Activated naive CD8-positive, alpha-beta T cell treated with anti-CD3 and anti-CD28 coated beads, Interleukin-2, amount 10 ng/mL, durations not matched to agents 7 days and 5 days (primary cell): ENCODE results near the gene WNK1. TPM values are rescaled to one million over a fixed set of nuclear protein-coding genes. Genes with fewer than 3 reads are reported as not detected.
"Not testable (repeated sequence)": the region's sequence is repeated elsewhere in the genome, so short reads cannot be mapped to it uniquely, and the experiment has no call there.

Source experiments
- ATAC-seq: fragments of 150-1000 bp; cut with Tn5 transposase; one replicate; pipeline ENCODE4 v1.10.0; 2021; ENCODE audit warnings: low read depth, moderate library complexity
- POLR2A ChIA-PET: fragments of 350-600 bp; sonication (Branson Sonifier 250); formaldehyde crosslinking; loops from one replicate; lab custom pipeline; 2021; ENCODE audit warnings: antibody characterized with exemption; lab: Charles Lee
- DNase-seq: peaks from one replicate; pipeline ENCODE4 v3.0.0; 2021
- H3K27ac Mint-ChIP-seq: one replicate; pipeline ENCODE4 v1.8.0; 2022; ENCODE audit warnings: mild to moderate bottlenecking, mixed read lengths
- H3K27me3 Mint-ChIP-seq: one replicate; pipeline ENCODE4 v1.8.0; 2022; ENCODE audit warnings: mild to moderate bottlenecking, moderate library complexity, mixed read lengths
- H3K36me3 Mint-ChIP-seq: one replicate; pipeline ENCODE4 v1.8.0; 2021; ENCODE audit warnings: mild to moderate bottlenecking, mixed read lengths
- H3K4me1 Mint-ChIP-seq: one replicate; pipeline ENCODE4 v1.8.0; 2021; ENCODE audit warnings: mixed read lengths
- H3K4me3 Mint-ChIP-seq: one replicate; pipeline ENCODE4 v1.8.0; 2022; ENCODE audit warnings: mild to moderate bottlenecking, moderate library complexity, mixed read lengths
- H3K9me3 Mint-ChIP-seq: one replicate; pipeline ENCODE4 v1.8.0; 2021; ENCODE audit warnings: mixed read lengths
- total RNA-seq, 2 experiments: library from RNA; stranded (reverse); gene quantifications; one replicate each; pipeline ENCODE4 v1.2.3, GENCODE V29; 2021

WNK1 gene
- total RNA-seq, 2 experiments from 2014 or later, result 201 to 204 TPM

GRCh38 chr12:793037-793436 lies 40.7 kb downstream of the WNK1 start:
- POLR2A ChIA-PET, result no interaction called here
- Mint-ChIP-seq H3K36me3 (peaks cover 28% of the 10 kb centered on the region), H3K9me3 (no peaks in the 10 kb centered on the region)

GRCh38 chr12:793711-794110 lies 41.3 kb downstream of the WNK1 start:
- no peak overlapping the region for H3K4me3 Mint-ChIP-seq
- H3K27ac Mint-ChIP-seq, result no peak overlapping the region
- peaks cover 29% of the 10 kb centered on the region for H3K36me3 Mint-ChIP-seq
- DNase-seq (no peak), ATAC-seq (no peak)
- peaks cover 58% of the 10 kb centered on the region for H3K4me1 Mint-ChIP-seq
- POLR2A ChIA-PET, result no interaction called here
- no peaks in the 10 kb centered on the region for H3K9me3 Mint-ChIP-seq
- no peaks in the 10 kb centered on the region for H3K27me3 Mint-ChIP-seq

More at GRCh38 chr12:793037-793436, 40.7 kb downstream of the WNK1 start:
- H3K27me3 Mint-ChIP-seq, result no peaks in the 10 kb centered on the region
- H3K4me3 Mint-ChIP-seq, result no peak overlapping the region
- H3K27ac Mint-ChIP-seq, result no peak overlapping the region
- ATAC-seq, result no peak
- peaks cover 60% of the 10 kb centered on the region for H3K4me1 Mint-ChIP-seq
- DNase-seq, result no peak

GRCh38 chr12:795305-795704 lies 42.9 kb downstream of the WNK1 start:
- H3K27ac Mint-ChIP-seq, result peak overlapping the region; percentile 27
- peaks cover 30% of the 10 kb centered on the region for H3K36me3 Mint-ChIP-seq
- peak; percentile 67 for ATAC-seq
- no peaks in the 10 kb centered on the region for H3K9me3 Mint-ChIP-seq
- DNase-seq, result no peak
- H3K4me3 Mint-ChIP-seq, result peak overlapping the region; percentile 40
- no peaks in the 10 kb centered on the region for H3K27me3 Mint-ChIP-seq
- POLR2A ChIA-PET, result no interaction called here
- H3K4me1 Mint-ChIP-seq, result peaks cover 45% of the 10 kb centered on the region

GRCh38 chr12:800401-800800 lies 48.0 kb downstream of the WNK1 start:
- H3K27me3 Mint-ChIP-seq, result no peaks in the 10 kb centered on the region
- peaks cover 43% of the 10 kb centered on the region for H3K4me1 Mint-ChIP-seq
- H3K27ac Mint-ChIP-seq, result no peak overlapping the region
- no peak for DNase-seq
- H3K36me3 Mint-ChIP-seq, result peaks cover 20% of the 10 kb centered on the region
- no peak for ATAC-seq
- no peak overlapping the region for H3K4me3 Mint-ChIP-seq
- H3K9me3 Mint-ChIP-seq, result no peaks in the 10 kb centered on the region
- POLR2A ChIA-PET, result no interaction called here

GRCh38 chr12:802242-803120 lies 50.1 kb downstream of the WNK1 start:
- Mint-ChIP-seq H3K4me3 (no peak overlapping the region), H3K27ac (no peak overlapping the region), H3K4me1 (peaks cover 45% of the 10 kb centered on the region), H3K27me3 (no peaks in the 10 kb centered on the region), H3K36me3 (peaks cover 16% of the 10 kb centered on the region), H3K9me3 (no peaks in the 10 kb centered on the region)
- ATAC-seq (no peak), DNase-seq (no peak)
- POLR2A ChIA-PET, result no interaction called here

GRCh38 chr12:805022-805632 lies 52.7 kb downstream of the WNK1 start:
- POLR2A ChIA-PET, result no interaction called here
- Mint-ChIP-seq H3K4me3 (no peak overlapping the region), H3K27me3 (no peaks in the 10 kb centered on the region), H3K27ac (no peak overlapping the region), H3K36me3 (peaks cover 9% of the 10 kb centered on the region), H3K9me3 (no peaks in the 10 kb centered on the region), H3K4me1 (peaks cover 56% of the 10 kb centered on the region)
- DNase-seq (no peak), ATAC-seq (no peak)

GRCh38 chr12:806200-806791 lies 53.9 kb downstream of the WNK1 start:
- Mint-ChIP-seq H3K9me3 (no peaks in the 10 kb centered on the region), H3K27me3 (no peaks in the 10 kb centered on the region), H3K36me3 (no peaks in the 10 kb centered on the region), H3K4me3 (peak overlapping the region; percentile 46), H3K4me1 (peaks cover 54% of the 10 kb centered on the region), H3K27ac (no peak overlapping the region)
- ATAC-seq, result no peak
- POLR2A ChIA-PET, result interaction anchor here (1.0 kb wide), 1 partner anchor 29 kb away, joined by 3 read pairs; no protein-coding TSS in a partner anchor
- DNase-seq, result no peak

GRCh38 chr12:807041-807735 lies 54.8 kb downstream of the WNK1 start:
- H3K27ac Mint-ChIP-seq, result peak overlapping the region; percentile 31
- H3K9me3 Mint-ChIP-seq, result no peaks in the 10 kb centered on the region
- no peaks in the 10 kb centered on the region for H3K27me3 Mint-ChIP-seq
- ATAC-seq, result no peak
- H3K36me3 Mint-ChIP-seq, result no peaks in the 10 kb centered on the region
- H3K4me3 Mint-ChIP-seq, result peak overlapping the region; percentile 56
- POLR2A ChIA-PET, result interaction anchor here (0.7 to 1.0 kb wide), 5 partner anchors 30 to 881 kb away, joined by 3 to 5 read pairs (median 3); partner anchors contain the start of gene FBXL14
- H3K4me1 Mint-ChIP-seq, result peaks cover 53% of the 10 kb centered on the region
- DNase-seq, result no peak

- ATAC-seq, result no peak
- H3K36me3 Mint-ChIP-seq, result peaks cover 5% of the 10 kb centered on the region
- H3K27me3 Mint-ChIP-seq, result no peaks in the 10 kb centered on the region
- H3K4me3 Mint-ChIP-seq, result no peak overlapping the region
- POLR2A ChIA-PET, result interaction anchor here (0.9 kb wide), 1 partner anchor 240 kb away, joined by 3 read pairs; no protein-coding TSS in a partner anchor
- H3K4me1 Mint-ChIP-seq, result peaks cover 55% of the 10 kb centered on the region
- no peak for DNase-seq
- no peaks in the 10 kb centered on the region for H3K9me3 Mint-ChIP-seq
- no peak overlapping the region for H3K27ac Mint-ChIP-seq
Measured at GRCh38 chr12:810116-810515, 57.7 kb downstream of the WNK1 start.

- Mint-ChIP-seq H3K4me1 (peaks cover 51% of the 10 kb centered on the region), H3K9me3 (no peaks in the 10 kb centered on the region), H3K4me3 (no peak overlapping the region), H3K27me3 (no peaks in the 10 kb centered on the region), H3K27ac (no peak overlapping the region), H3K36me3 (peaks cover 5% of the 10 kb centered on the region)
- POLR2A ChIA-PET, result interaction anchor here (0.9 to 1.3 kb wide), 2 partner anchors 59 to 241 kb away, joined by 3 read pairs; partner anchors contain the start of gene WNK1
- DNase-seq (no peak), ATAC-seq (no peak)
Measured at GRCh38 chr12:810671-811415, 58.5 kb downstream of the WNK1 start.

GRCh38 chr12:812950-813349 lies 60.6 kb downstream of the WNK1 start:
- Mint-ChIP-seq H3K27me3 (no peaks in the 10 kb centered on the region), H3K9me3 (no peaks in the 10 kb centered on the region), H3K4me3 (no peak overlapping the region), H3K36me3 (peaks cover 11% of the 10 kb centered on the region), H3K27ac (no peak overlapping the region), H3K4me1 (peaks cover 39% of the 10 kb centered on the region)
- DNase-seq (no peak), ATAC-seq (no peak)
- POLR2A ChIA-PET, result no interaction called here

GRCh38 chr12:817456-817855 lies 65.1 kb downstream of the WNK1 start:
- H3K4me1 Mint-ChIP-seq, result peaks cover 25% of the 10 kb centered on the region
- POLR2A ChIA-PET, result not testable (repeated sequence)

More at GRCh38 chr12:817456-817855, 65.1 kb downstream of the WNK1 start:
- not testable (repeated sequence) for H3K9me3 Mint-ChIP-seq, H3K27ac Mint-ChIP-seq, ATAC-seq, H3K4me3 Mint-ChIP-seq, DNase-seq, H3K27me3 Mint-ChIP-seq
- peaks cover 21% of the 10 kb centered on the region for H3K36me3 Mint-ChIP-seq
